Measurements from ENCODE around the gene UBL7. TPM values are rescaled to one million over a fixed set of nuclear protein-coding genes. Genes with fewer than 3 reads are reported as not detected.
"Not testable (repeated sequence)": the region's sequence is repeated elsewhere in the genome, so short reads cannot be mapped to it uniquely, and the experiment has no call there.

Gene UBL7, protein sequence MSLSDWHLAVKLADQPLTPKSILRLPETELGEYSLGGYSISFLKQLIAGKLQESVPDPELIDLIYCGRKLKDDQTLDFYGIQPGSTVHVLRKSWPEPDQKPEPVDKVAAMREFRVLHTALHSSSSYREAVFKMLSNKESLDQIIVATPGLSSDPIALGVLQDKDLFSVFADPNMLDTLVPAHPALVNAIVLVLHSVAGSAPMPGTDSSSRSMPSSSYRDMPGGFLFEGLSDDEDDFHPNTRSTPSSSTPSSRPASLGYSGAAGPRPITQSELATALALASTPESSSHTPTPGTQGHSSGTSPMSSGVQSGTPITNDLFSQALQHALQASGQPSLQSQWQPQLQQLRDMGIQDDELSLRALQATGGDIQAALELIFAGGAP
- total RNA-seq = 48.3 TPM
- long read RNA-seq, transcript UBL7-202 (11 exons, 1,427 nt) = minor isoform, 19 of 106 reads
- long read RNA-seq, transcript UBL7-201 (11 exons, 1,360 nt) = major isoform, 53 of 106 reads
- long read RNA-seq, partial matches to known transcripts = 6 of 106 reads
- long read RNA-seq, other reads (novel, unspliced or antisense) = 24 of 106 reads

DNA sequence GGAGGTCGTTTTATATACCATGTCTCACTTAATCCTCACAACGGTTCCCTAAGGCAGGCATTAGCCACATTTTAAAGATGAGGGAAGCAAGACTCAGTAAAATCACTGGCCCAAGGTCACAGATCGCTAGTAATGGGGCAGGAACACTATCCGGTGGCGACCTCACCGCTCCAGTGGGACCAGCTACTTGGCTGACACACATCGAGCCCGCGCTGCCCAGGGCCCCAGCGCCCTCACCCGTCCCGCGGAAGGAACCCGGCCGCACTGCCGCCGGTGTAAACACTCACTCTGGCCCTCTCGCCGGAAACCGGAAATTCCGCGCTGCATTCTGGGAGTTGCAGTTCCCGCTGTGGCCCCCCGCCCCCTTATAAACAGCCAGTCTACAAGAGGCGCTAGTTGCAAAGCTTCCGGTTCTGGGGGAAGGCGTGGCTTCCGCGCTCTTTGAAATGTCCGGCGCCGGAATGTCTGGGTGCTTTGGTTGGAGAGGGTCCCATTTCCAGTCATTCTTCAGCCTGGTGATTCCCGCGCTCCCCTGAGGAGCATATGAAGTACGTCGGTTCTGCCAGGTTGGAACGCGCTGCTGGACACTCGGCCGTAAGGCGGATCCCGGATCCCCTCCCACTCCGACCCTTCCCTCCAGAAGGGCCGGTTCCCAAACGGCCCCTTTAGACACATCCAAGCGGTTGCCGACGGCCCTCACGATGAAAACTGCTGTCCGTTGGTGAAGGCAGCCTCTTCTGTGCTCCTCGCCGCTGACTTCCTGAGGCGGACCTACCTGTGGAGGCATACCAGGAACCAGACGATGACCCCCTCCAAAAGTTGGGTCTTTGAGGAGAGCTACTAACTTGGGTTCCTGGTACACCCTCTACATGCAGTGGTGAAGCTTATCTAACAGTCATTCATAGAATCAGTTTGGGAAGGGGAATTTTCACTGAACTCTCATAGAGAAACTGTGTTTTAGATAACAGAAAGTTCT, at the start of gene UBL7:
Gene UBL7 (minus strand): TSS at position 290 of the 976 bp plus-strand sequence. CDS start 2,293 bp downstream, outside the sequence.
- intact Hi-C loops (cut with DNase I) = loop anchor here (2.0 to 5.0 kb wide), 2 partner anchors 81 to 154 kb away; partner anchors contain the start of genes ARID3B and CLK3
- DNase-seq (ENCODE audit: low spot score) = peak; percentile 99

GRCh38 chr15:74506515-74506840, 45.5 kb upstream of the UBL7 start:
- DNase-seq (ENCODE audit: low spot score) = no peak
- intact Hi-C loops (cut with DNase I) = no loop called here

DNA sequence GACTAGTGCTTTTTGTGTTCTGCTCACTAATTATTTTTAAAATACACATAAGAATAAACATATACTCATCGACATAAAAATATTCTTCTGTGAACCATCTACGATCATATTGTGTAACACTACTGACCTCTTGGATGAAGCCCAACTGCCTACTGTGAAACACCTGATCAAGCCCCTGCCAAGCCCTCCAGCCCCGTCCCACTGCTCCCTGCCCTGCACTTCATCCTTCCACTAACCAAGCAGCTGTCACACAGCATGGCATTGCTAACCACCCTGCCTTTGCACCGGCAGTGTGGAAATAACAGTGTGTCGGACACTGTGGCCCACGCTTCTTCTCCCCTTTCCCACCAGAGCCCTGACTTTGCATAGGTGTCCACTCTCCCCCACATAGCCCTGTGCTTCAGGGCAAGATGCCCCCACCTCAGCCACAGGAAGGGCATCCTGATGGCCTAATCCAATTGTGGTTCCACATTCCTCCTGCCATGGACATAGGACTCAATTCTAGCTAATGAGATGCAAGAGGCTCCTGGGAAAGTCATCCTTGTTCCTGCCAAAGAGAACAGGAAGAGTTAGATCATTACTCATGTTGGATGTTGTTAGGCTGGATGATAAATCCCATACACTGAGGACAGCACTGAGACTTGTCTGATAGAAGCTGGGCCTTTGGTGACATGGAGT, 45.0 kb upstream of the UBL7 start:
- intact Hi-C loops (cut with DNase I) = no loop called here
- DNase-seq (ENCODE audit: low spot score) = no peak

DNA sequence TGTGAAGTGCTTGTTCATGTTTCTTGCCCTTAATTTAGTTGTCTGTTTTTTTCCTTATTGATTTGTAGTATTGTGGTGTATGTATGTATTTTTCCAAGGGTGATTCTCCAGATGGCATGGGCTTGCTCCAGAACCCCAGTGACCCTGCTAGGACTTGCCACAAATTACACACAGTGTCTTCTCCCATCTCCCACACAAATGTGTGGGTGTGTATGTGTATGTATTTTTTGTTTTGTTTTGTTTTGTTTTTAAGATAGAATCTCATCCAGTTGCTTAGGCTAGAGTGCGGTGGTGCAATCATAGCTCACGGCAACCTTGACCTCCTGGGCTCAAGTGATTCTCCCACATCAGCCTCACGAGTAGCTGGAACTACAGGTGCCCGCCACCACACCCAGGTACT, 43.9 kb upstream of the UBL7 start:
- intact Hi-C loops (cut with DNase I) = no loop called here
- no peak for DNase-seq (ENCODE audit: low spot score)

GRCh38 chr15:74504418-74504817, 43.5 kb upstream of the UBL7 start:
- intact Hi-C loops (cut with DNase I) = no loop called here
- DNase-seq (ENCODE audit: low spot score) = no peak

DNA sequence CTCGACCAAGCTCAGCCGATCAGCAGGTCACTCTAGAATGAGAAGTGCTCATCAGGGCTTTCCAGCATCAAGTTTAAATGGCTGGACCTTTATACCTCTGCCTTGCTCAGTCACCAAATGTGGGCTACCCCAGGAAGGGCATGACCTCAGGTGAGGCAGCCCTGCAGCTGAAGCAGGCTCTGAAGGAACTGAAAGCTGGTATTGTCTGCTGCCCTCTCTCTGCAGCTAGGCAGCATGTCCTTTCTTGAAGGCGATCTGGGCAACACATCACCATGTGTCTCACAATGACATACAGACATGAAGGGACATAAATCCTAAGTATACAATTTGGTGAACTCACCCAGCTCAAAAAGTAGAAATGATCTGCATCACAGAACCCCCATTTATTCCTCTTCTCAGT, 41.3 kb upstream of the UBL7 start:
- intact Hi-C loops (cut with DNase I) = no loop called here
- no peak for DNase-seq (ENCODE audit: low spot score)

DNA sequence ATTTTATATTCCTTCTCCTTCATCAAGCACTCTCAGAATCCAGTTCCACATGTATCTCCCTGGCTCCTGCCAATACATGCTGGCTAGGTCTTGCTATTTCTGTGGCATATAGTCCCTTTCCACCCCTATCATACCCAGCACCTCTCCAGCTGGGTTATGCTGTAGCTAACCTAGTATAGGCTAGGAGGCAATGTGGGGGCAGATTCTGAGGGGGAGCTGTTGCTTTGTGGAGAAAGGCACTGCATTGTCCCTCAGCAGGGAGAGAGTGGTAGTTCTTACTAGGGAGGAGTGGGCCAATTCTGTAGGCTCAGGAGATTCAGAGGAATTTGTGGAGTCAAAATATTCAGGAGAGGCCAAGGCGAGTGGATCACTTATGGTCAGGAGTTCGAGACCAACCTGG, 39.4 kb upstream of the UBL7 start:
- intact Hi-C loops (cut with DNase I) = no loop called here
- DNase-seq (ENCODE audit: low spot score) = no peak

- intact Hi-C loops (cut with DNase I) = no loop called here
- no peak for DNase-seq (ENCODE audit: low spot score)
Observed at GRCh38 chr15:74499366-74499765, 38.4 kb upstream of the UBL7 start.

- no peak for DNase-seq (ENCODE audit: low spot score)
- intact Hi-C loops (cut with DNase I) = no loop called here
Observed at GRCh38 chr15:74497584-74497983, 36.6 kb upstream of the UBL7 start.

- DNase-seq (ENCODE audit: low spot score) = no peak
- intact Hi-C loops (cut with DNase I) = no loop called here
Observed at GRCh38 chr15:74496648-74497047, 35.7 kb upstream of the UBL7 start.

GRCh38 chr15:74490339-74490689, 29.4 kb upstream of the UBL7 start:
- intact Hi-C loops (cut with DNase I) = no loop called here
- DNase-seq (ENCODE audit: low spot score) = no peak

DNA sequence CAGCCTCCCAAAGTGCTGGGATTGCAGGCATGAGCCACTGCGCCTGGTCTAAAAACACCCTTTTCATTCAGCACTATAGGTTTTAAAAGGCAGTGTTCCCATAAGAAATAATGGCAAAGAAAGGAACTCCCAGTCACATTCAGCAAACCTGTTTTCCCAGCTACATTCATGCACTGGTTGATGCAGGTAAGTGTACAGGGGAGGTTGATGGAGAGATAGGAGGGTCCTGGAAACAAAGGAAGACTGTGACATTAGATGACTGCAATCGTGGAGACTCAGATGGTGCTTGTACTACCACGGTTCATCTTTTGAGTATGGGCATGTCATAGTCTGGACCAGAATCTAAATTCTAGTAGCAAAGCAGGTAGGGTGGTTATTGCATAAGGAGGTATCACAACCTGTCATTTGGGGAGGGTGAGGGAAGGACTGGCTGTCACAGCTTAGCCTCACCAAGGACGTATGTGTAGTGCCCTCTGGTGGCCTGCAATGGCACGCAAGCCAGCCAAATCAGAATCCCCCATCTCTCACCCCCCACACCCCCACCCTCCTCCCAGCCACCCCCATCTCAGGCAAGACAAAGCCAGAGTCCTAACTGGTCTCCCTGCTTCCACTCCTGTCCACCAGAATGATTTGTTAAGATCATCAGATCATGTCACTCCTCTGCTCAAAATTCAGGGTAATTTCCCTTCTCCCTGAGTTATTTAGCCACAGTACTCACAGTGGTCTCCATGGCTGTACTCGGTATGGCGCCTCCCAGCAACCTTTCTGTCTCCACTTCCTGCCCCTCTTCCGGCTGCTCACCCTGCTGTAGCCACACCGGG, 28.8 kb upstream of the UBL7 start:
- intact Hi-C loops (cut with DNase I) = loop anchor here (2.0 to 5.0 kb wide), 2 partner anchors 52 to 115 kb away; no protein-coding TSS in a partner anchor
- no peak for DNase-seq (ENCODE audit: low spot score)

DNA sequence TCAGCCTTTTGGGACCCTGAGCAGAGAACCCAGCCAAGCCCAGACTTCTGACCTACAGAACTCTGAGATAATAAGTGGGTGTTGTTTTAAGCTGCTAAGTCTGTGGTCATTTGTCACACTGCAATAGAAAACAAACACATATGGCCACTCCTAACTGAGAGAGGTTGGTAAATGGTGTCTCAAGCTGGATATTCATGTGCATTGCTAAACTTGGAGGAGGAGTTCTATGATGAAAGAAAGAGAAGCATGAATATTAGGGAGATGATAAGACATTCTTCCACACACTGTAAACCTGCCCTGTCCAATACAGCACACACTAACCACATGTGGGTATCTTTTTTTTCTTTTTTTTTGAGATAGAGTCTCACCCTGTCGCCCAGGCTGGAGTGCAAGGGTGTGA, 27.8 kb upstream of the UBL7 start:
- DNase-seq (ENCODE audit: low spot score) = no peak
- intact Hi-C loops (cut with DNase I) = loop anchor here (2.0 to 5.0 kb wide), 2 partner anchors 51 to 114 kb away; no protein-coding TSS in a partner anchor

DNA sequence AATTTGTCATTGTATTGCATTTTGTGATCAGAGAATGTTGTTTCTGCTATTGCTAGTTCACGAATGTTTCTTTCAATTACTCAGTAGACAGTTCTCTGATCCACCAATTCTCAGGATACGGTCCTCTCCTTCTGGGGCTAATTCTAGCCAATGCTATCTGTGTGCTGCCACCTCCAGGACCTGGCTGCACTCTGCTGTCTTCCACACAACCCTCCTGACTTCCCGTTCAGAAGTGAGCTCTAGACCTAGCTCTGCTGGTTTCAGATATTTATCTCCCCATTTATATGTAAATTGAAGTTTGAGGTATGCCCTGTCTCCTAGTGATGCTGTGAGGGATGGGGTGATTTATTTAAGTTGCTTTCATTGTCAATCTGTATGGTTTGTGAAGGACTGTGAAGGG, 21.7 kb upstream of the UBL7 start:
- intact Hi-C loops (cut with DNase I) = no loop called here

DNA sequence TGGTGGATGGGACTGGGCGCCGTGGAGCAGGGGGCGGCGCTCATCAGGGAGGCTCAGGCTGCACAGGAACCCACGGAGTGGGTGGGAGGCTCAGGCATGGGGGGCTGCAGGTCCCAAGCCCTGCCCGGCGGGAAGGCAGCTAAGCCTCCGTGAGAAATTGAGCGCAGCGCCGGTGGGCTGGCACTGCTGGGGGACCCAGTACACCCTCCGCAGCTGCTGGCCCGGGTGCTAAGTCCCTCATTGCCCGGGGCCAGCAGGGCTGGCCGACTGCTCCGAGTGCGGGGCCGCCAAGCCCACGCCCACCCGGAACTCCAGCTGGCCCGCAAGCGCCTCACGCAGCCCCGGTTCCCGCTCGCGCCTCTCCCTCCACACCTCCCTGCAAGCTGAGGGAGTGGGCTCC, 19.4 kb upstream of the UBL7 start:
- intact Hi-C loops (cut with DNase I); DNase-seq (ENCODE audit: low spot score): not testable (repeated sequence)

More for the DNA sequence above, 21.7 kb upstream of the UBL7 start:
- DNase-seq (ENCODE audit: low spot score) = no peak

- intact Hi-C loops (cut with DNase I) = not testable (repeated sequence)
Observed at GRCh38 chr15:74471621-74472020, 10.7 kb upstream of the UBL7 start.

DNA sequence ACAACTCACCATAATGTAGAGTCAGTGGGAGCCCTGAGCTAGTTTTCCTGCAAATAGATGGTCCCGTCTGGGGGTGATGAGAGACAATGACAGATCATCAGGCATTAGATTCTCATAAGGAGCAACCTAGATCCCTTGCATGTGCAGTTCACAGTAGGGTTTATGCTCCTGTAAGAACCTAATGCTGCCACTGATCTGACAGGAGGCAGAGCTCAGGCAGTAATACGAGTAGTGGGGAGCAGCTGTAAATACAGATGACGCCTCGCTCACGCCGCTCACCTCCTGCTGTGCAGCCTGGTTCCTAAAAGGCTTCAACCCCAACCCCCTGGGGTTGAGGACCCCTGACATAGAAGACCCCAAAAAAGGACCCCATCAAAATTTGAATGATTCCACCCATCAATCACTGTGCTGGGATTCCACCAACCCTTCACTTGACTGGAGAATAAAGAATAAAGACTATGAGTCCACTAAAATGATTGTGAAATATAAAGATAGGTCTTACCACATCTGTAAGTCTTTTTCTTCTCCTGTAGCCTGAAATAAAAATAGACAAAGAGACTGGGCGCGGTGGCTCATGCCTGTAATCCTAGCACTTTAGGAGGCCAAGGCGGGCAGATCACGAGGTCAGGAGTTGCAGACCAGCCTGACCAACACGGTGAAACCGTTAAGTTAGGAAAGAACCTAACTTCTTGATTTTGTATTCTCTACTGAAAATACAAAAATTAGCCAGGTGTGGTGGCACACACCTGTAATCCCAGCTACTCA, 9.9 kb upstream of the UBL7 start:
- intact Hi-C loops (cut with DNase I) = no loop called here
- no peak for DNase-seq (ENCODE audit: low spot score)

More at GRCh38 chr15:74471621-74472020, 10.7 kb upstream of the UBL7 start:
- DNase-seq (ENCODE audit: low spot score) = not testable (repeated sequence)
